ENCODE results near the gene NRROS. TPM values are rescaled to one million over a fixed set of nuclear protein-coding genes. Genes with fewer than 3 reads are reported as not detected.

NRROS gene
- total RNA-seq, 2 donors from 2014 or later, result 2.1 to 2.2 TPM

GRCh38 chr3:196677353-196677752 lies 37.9 kb downstream of the NRROS start:
- no peaks in the 10 kb centered on the region for H3K4me1 ChIP-seq
- H3K4me3 ChIP-seq, result no peak overlapping the region
- H3K27ac ChIP-seq, result no peak overlapping the region
- H3K36me3 ChIP-seq, result no peaks in the 10 kb centered on the region
- H3K9ac ChIP-seq (ENCODE audit: low read depth in 2 of 2, low read length in 2 of 2), result no peak overlapping the region
- intact Hi-C loops (cut with DNase I), result no loop called here
- no peak for DNase-seq
- H3K27me3 ChIP-seq, result no peaks in the 10 kb centered on the region
- no peaks in the 10 kb centered on the region for H3K9me3 ChIP-seq
- no peak for TF ChIP-seq CTCF (IDR thresholded peaks at IDR 0.05)

- no peaks in the 10 kb centered on the region for H3K4me1 ChIP-seq
- H3K9ac ChIP-seq (ENCODE audit: low read depth in 2 of 2, low read length in 2 of 2), result no peak overlapping the region
- no peak for DNase-seq
- H3K27me3 ChIP-seq, result no peaks in the 10 kb centered on the region
- no peak for TF ChIP-seq CTCF (IDR thresholded peaks at IDR 0.05)
- H3K27ac ChIP-seq, result no peak overlapping the region
- no peak overlapping the region for H3K4me3 ChIP-seq
- no peaks in the 10 kb centered on the region for H3K9me3 ChIP-seq
- intact Hi-C loops (cut with DNase I), result no loop called here
- H3K36me3 ChIP-seq, result no peaks in the 10 kb centered on the region
Observed at GRCh38 chr3:196677931-196678330, 38.4 kb downstream of the NRROS start.

GRCh38 chr3:196684548-196685407 lies 45.3 kb downstream of the NRROS start:
- Histone ChIP-seq H3K9me3 (no peaks in the 10 kb centered on the region), H3K36me3 (no peaks in the 10 kb centered on the region), H3K27ac (no peak overlapping the region), H3K27me3 (no peaks in the 10 kb centered on the region), H3K9ac (ENCODE audit: low read depth in 2 of 2, low read length in 2 of 2) (peak overlapping the region in 1 of 2 donors; percentile 6), H3K4me3 (no peak overlapping the region), H3K4me1 (no peaks in the 10 kb centered on the region)
- intact Hi-C loops (cut with DNase I), result loop anchor here (2.0 kb wide), 1 partner anchor 76 kb away; no protein-coding TSS in a partner anchor
- peak; percentile 93 for TF ChIP-seq CTCF (IDR thresholded peaks at IDR 0.05)
- DNase-seq, result peak; percentile 75

GRCh38 chr3:196686436-196686835 lies 46.9 kb downstream of the NRROS start:
- Histone ChIP-seq H3K9ac (ENCODE audit: low read depth in 2 of 2, low read length in 2 of 2) (peak overlapping the region in 1 of 2 donors; percentile 3), H3K4me3 (no peak overlapping the region), H3K36me3 (no peaks in the 10 kb centered on the region), H3K27me3 (no peaks in the 10 kb centered on the region), H3K4me1 (no peaks in the 10 kb centered on the region), H3K9me3 (no peaks in the 10 kb centered on the region), H3K27ac (no peak overlapping the region)
- no peak for TF ChIP-seq CTCF (IDR thresholded peaks at IDR 0.05)
- intact Hi-C loops (cut with DNase I), result no loop called here
- DNase-seq, result no peak

- Histone ChIP-seq H3K36me3 (no peaks in the 10 kb centered on the region), H3K27ac (no peak overlapping the region), H3K4me3 (no peak overlapping the region), H3K9ac (ENCODE audit: low read depth in 2 of 2, low read length in 2 of 2) (no peak overlapping the region), H3K9me3 (no peaks in the 10 kb centered on the region), H3K27me3 (no peaks in the 10 kb centered on the region), H3K4me1 (no peaks in the 10 kb centered on the region)
- TF ChIP-seq CTCF (IDR thresholded peaks at IDR 0.05), result no peak
- peak; percentile 22 for DNase-seq
- intact Hi-C loops (cut with DNase I), result no loop called here
Observed at GRCh38 chr3:196688349-196688748, 48.9 kb downstream of the NRROS start.

Measured in colonic mucosa (tissue), 4 donors.